ENCODE measurements around the gene TFF1. TPM values are rescaled to one million over a fixed set of nuclear protein-coding genes. Genes with fewer than 3 reads are reported as not detected.

The TFF1 gene
- total RNA-seq, 1 experiment from 2014 or later: 111 TPM

GRCh38 chr21:42403611-42404231 is 37.4 kb upstream of the TFF1 start, which contains the start of gene UBASH3A:
Gene UBASH3A (plus strand): TSS chr21:42403902. CDS start chr21:42403946, 44 bp downstream.
- Histone ChIP-seq H3K27me3 (ENCODE audit: low read length) (no peaks in the 10 kb centered on the region), H3K9ac (ENCODE audit: low read length) (peak within 1 kb of the TSS; percentile 23; the same call in 1 of the 2 replicates), H3K4me3 (ENCODE audit: low read length) (no peak within 1 kb of the TSS; the same call in 1 of the 2 replicates), H2AFZ (ENCODE audit: low read length) (peak within 1 kb of the TSS; percentile 24; the same call in 1 of the 2 replicates), H3K79me2 (ENCODE audit: low read length) (no peaks in the 10 kb centered on the region), H3K27ac (ENCODE audit: low read length) (peak within 1 kb of the TSS; percentile 60), H3K9me2 (replicated peaks; ENCODE audit: low read length) (no peaks in the 10 kb centered on the region), H3K4me2 (ENCODE audit: low read length) (peak within 1 kb of the TSS; percentile 64), H3K9me3 (ENCODE audit: low read length) (no peaks in the 10 kb centered on the region), H3F3A (ENCODE audit: low read length, unreplicated experiment) (no peaks in the 10 kb centered on the region), H3K4me1 (ENCODE audit: insufficient read depth, low read length) (peaks cover 19% of the 10 kb centered on the region), H4K20me1 (ENCODE audit: low read length) (no peaks in the 10 kb centered on the region), H3K36me3 (ENCODE audit: low read depth, low read length) (no peaks in the 10 kb centered on the region)
- BruUV-seq (replicated peaks): TSS peak; percentile 69
- CTCF ChIA-PET: interaction anchor here (0.9 kb wide), 1 partner anchor 25 kb away, joined by 3 read pairs; no protein-coding TSS in a partner anchor
- TF ChIP-seq, protein P1, sequence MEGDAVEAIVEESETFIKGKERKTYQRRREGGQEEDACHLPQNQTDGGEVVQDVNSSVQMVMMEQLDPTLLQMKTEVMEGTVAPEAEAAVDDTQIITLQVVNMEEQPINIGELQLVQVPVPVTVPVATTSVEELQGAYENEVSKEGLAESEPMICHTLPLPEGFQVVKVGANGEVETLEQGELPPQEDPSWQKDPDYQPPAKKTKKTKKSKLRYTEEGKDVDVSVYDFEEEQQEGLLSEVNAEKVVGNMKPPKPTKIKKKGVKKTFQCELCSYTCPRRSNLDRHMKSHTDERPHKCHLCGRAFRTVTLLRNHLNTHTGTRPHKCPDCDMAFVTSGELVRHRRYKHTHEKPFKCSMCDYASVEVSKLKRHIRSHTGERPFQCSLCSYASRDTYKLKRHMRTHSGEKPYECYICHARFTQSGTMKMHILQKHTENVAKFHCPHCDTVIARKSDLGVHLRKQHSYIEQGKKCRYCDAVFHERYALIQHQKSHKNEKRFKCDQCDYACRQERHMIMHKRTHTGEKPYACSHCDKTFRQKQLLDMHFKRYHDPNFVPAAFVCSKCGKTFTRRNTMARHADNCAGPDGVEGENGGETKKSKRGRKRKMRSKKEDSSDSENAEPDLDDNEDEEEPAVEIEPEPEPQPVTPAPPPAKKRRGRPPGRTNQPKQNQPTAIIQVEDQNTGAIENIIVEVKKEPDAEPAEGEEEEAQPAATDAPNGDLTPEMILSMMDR (conservative IDR thresholded peaks at IDR 0.05; ENCODE audit: low read depth, low read length): no peak
- TF ChIP-seq EZH2 (IDR thresholded peaks at IDR 0.05; ENCODE audit: low read length, unreplicated experiment): no peak
- TF ChIP-seq EZH2phosphoT487 (IDR thresholded peaks at IDR 0.05; ENCODE audit: borderline replicate concordance, low read length): no peak
- DNase-seq (peak; percentile 19), ATAC-seq (peak; percentile 69)
- POLR2A ChIA-PET (ENCODE audit: unreplicated experiment): interaction anchor here (0.5 to 1.0 kb wide), 2 partner anchors 18 to 36 kb away, joined by 4 to 5 read pairs; no protein-coding TSS in a partner anchor
- intact Hi-C loops (cut with micrococcal nuclease): loop anchor here (1.0 to 5.0 kb wide), 3 partner anchors 14 to 114 kb away; no protein-coding TSS in a partner anchor

GRCh38 chr21:42401820-42402251 is 35.5 kb upstream of the TFF1 start:
- no peak overlapping the region for H3K9ac ChIP-seq (ENCODE audit: low read length)
- ChIA-PET POLR2A (ENCODE audit: unreplicated experiment) (interaction anchor here (0.6 kb wide), 1 partner anchor 1119 kb away, joined by 12 read pairs; no protein-coding TSS in a partner anchor), CTCF (no interaction called here)
- peaks cover 19% of the 10 kb centered on the region for H3K4me1 ChIP-seq (ENCODE audit: insufficient read depth, low read length)
- H3F3A ChIP-seq (ENCODE audit: low read length, unreplicated experiment): no peaks in the 10 kb centered on the region
- H3K36me3 ChIP-seq (ENCODE audit: low read depth, low read length): no peaks in the 10 kb centered on the region
- BruUV-seq (replicated peaks): no TSS peak
- H3K27me3 ChIP-seq (ENCODE audit: low read length): no peaks in the 10 kb centered on the region
- no peaks in the 10 kb centered on the region for H3K79me2 ChIP-seq (ENCODE audit: low read length)
- no peak overlapping the region for H2AFZ ChIP-seq (ENCODE audit: low read length)
- intact Hi-C loops (cut with micrococcal nuclease): loop anchor here (5.0 kb wide), 1 partner anchor 115 kb away; no protein-coding TSS in a partner anchor
- ATAC-seq (no peak), DNase-seq (no peak)
- H3K9me2 ChIP-seq (replicated peaks; ENCODE audit: low read length): no peaks in the 10 kb centered on the region
- H3K27ac ChIP-seq (ENCODE audit: low read length): no peak overlapping the region
- H3K4me3 ChIP-seq (ENCODE audit: low read length): no peak overlapping the region
- no peaks in the 10 kb centered on the region for H3K9me3 ChIP-seq (ENCODE audit: low read length)
- H4K20me1 ChIP-seq (ENCODE audit: low read length): no peaks in the 10 kb centered on the region
- no peak overlapping the region for H3K4me2 ChIP-seq (ENCODE audit: low read length)
- TF ChIP-seq EZH2 (IDR thresholded peaks at IDR 0.05; ENCODE audit: low read length, unreplicated experiment): no peak
- TF ChIP-seq EZH2phosphoT487 (IDR thresholded peaks at IDR 0.05; ENCODE audit: borderline replicate concordance, low read length): no peak
- TF ChIP-seq, protein P1 (conservative IDR thresholded peaks at IDR 0.05; ENCODE audit: low read depth, low read length): no peak

DNA sequence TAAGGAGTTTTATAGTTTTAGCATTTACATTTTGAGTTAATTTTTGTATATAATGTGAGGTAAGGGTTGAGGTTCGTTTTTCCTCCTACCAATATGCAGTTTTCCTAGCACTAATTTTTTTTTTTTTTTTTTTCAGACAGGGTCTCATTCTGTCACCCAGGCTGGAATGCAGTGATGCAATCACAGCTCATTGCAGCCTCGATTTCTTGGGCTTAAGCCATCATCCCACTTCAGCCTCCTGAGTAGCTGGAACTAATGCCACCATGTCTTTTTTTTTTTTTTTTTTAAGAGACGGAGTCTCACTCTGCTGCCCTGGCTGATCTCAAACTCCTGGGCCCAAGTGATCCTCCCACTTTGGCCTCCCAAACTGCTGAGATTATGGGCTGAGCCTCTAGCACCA is 34.8 kb upstream of the TFF1 start:
- Histone ChIP-seq H3K27me3 (ENCODE audit: low read length) (no peaks in the 10 kb centered on the region), H3K27ac (ENCODE audit: low read length) (no peak overlapping the region), H3K9me3 (ENCODE audit: low read length) (no peaks in the 10 kb centered on the region), H2AFZ (ENCODE audit: low read length) (no peak overlapping the region), H3K4me2 (ENCODE audit: low read length) (no peak overlapping the region), H4K20me1 (ENCODE audit: low read length) (no peaks in the 10 kb centered on the region), H3K9ac (ENCODE audit: low read length) (no peak overlapping the region), H3K36me3 (ENCODE audit: low read depth, low read length) (no peaks in the 10 kb centered on the region), H3K4me3 (ENCODE audit: low read length) (no peak overlapping the region), H3K4me1 (ENCODE audit: insufficient read depth, low read length) (peaks cover 19% of the 10 kb centered on the region), H3K79me2 (ENCODE audit: low read length) (no peaks in the 10 kb centered on the region), H3F3A (ENCODE audit: low read length, unreplicated experiment) (no peaks in the 10 kb centered on the region), H3K9me2 (replicated peaks; ENCODE audit: low read length) (no peaks in the 10 kb centered on the region)
- POLR2A ChIA-PET (ENCODE audit: unreplicated experiment): interaction anchor here (0.6 kb wide), 1 partner anchor 1118 kb away, joined by 12 read pairs; no protein-coding TSS in a partner anchor
- no TSS peak for BruUV-seq (replicated peaks)
- ATAC-seq (no peak), DNase-seq (no peak)
- TF ChIP-seq, protein P1 (conservative IDR thresholded peaks at IDR 0.05; ENCODE audit: low read depth, low read length): no peak
- no peak for TF ChIP-seq EZH2 (IDR thresholded peaks at IDR 0.05; ENCODE audit: low read length, unreplicated experiment)
- no peak for TF ChIP-seq EZH2phosphoT487 (IDR thresholded peaks at IDR 0.05; ENCODE audit: borderline replicate concordance, low read length)
- intact Hi-C loops (cut with micrococcal nuclease): loop anchor here (5.0 kb wide), 1 partner anchor 116 kb away; no protein-coding TSS in a partner anchor
- CTCF ChIA-PET: no interaction called here

Measured in PC-3 (cell line).